Endothelial cell of umbilical vein (primary cell): ENCODE results near the gene WDTC1.
"Not testable (repeated sequence)": the region's sequence is repeated elsewhere in the genome, so short reads cannot be mapped to it uniquely, and the experiment has no call there.

Experiments used
- CTCF ChIP-seq, 2 donors: IDR thresholded peaks; 1 replicate in 1 of 2; 2 replicates in 1 of 2; pipeline ENCODE4 v1.5.1; 2011; ENCODE audit warnings: low read length in 2 of 2, mild to moderate bottlenecking in 2 of 2, moderate library complexity in 2 of 2, control low read depth in 1 of 2, inconsistent platforms in 1 of 2, low read depth in 1 of 2; ENCODE audit not compliant: insufficient read depth in 1 of 2; ENCODE audit errors: extremely low read depth in 1 of 2
- EZH2 ChIP-seq: IDR thresholded peaks from 2 replicates; pipeline ENCODE4 v1.6.1; 2012; ENCODE audit warnings: borderline replicate concordance, low read depth, mild to moderate bottlenecking, moderate library complexity, low read length, inconsistent platforms; ENCODE audit not compliant: severe bottlenecking
- FOS ChIP-seq: IDR thresholded peaks from 2 replicates; pipeline ENCODE4 v1.6.1; 2011; ENCODE audit warnings: mild to moderate bottlenecking, low read length, moderate library complexity, borderline replicate concordance; ENCODE audit not compliant: insufficient read depth
- JUN ChIP-seq: IDR thresholded peaks from 2 replicates; pipeline ENCODE4 v1.6.1; 2011; ENCODE audit warnings: borderline replicate concordance, low read depth; ENCODE audit not compliant: insufficient read length, insufficient read depth
- MYC ChIP-seq: IDR thresholded peaks from one replicate; pipeline ENCODE4 v1.6.1; 2011; ENCODE audit warnings: mild to moderate bottlenecking, low read depth, low read length
- POLR2A ChIP-seq: IDR thresholded peaks from 2 replicates; pipeline ENCODE4 v1.6.1; 2012; ENCODE audit warnings: low read depth, mild to moderate bottlenecking, control low read depth, low read length
- POLR2AphosphoS5 ChIP-seq: IDR thresholded peaks from 2 replicates; pipeline ENCODE4 v1.6.1; 2012; ENCODE audit warnings: low read depth, mild to moderate bottlenecking, control low read depth, low read length, moderate library complexity; ENCODE audit not compliant: insufficient read depth
- TF ChIP-seq, protein P1 (sequence below): IDR thresholded peaks from 2 replicates; pipeline ENCODE4 v1.6.1; 2011; ENCODE audit not compliant: insufficient read depth, insufficient read length

DNA sequence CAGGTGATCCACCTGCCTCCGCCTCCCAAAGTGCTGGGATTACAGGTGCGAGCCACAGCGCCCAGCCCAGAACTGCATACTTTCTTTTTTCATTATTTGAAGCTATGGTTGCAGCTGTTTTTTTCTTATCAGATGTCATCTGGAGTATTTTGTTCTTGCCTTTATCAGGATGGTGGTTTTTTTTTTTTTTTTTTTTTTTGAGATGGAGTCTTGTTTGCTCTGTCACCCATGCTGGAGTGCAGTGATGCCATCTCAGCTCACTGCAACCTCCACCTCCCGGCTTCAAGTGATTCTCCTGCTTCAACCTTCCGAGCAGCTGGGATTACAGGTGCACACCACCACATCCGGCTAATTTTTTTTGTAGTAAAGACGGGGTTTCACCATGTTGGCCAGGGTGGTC is 51.4 kb downstream of the WDTC1 start:
- TF ChIP-seq CTCF (IDR thresholded peaks at IDR 0.05; ENCODE audit: extremely low read depth in 1 of 2, insufficient read depth in 1 of 2, low read depth in 1 of 2, low read length in 2 of 2); POLR2A; POLR2AphosphoS5; JUN; MYC; FOS; EZH2: not testable (repeated sequence)
- TF ChIP-seq, protein P1, sequence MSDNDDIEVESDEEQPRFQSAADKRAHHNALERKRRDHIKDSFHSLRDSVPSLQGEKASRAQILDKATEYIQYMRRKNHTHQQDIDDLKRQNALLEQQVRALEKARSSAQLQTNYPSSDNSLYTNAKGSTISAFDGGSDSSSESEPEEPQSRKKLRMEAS, result not testable (repeated sequence)
